ENCODE measurements around the gene ATL3. TPM values are rescaled to one million over a fixed set of nuclear protein-coding genes. Genes with fewer than 3 reads are reported as not detected.

ATL3 gene
- total RNA-seq, 1 donor from 2014 or later = 13.4 TPM

DNA sequence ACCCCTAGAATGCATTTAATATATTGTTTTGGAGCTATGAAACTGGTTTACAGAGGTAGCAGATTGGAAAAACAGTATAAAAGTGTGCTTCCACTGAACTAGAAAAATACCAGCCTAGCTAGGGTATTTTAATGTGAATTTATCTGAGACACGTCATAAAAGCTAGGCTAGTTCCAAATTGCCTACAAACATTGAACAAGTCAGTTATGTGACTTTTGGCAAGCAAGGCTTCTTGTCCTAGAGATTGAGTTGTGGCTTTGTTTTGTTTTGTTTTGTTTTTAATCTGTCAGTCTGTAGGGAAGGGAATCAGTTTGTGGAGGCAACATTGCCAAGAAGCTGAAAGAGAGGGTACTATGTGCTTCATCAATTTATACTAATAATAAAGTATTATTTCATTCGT lies 34.4 kb upstream of the ATL3 start:
- Histone ChIP-seq H3K27ac (replicated peaks) (no peak overlapping the region), H3K4me1 (peaks cover 22% of the 10 kb centered on the region), H3K36me3 (no peaks in the 10 kb centered on the region), H3K27me3 (ENCODE audit: low read depth) (no peaks in the 10 kb centered on the region), H3K4me3 (no peak overlapping the region), H3K9me3 (replicated peaks) (no peaks in the 10 kb centered on the region)
- intact Hi-C loops (cut with micrococcal nuclease) = no loop called here
- no peak for DNase-seq
- TF ChIP-seq, protein P1, sequence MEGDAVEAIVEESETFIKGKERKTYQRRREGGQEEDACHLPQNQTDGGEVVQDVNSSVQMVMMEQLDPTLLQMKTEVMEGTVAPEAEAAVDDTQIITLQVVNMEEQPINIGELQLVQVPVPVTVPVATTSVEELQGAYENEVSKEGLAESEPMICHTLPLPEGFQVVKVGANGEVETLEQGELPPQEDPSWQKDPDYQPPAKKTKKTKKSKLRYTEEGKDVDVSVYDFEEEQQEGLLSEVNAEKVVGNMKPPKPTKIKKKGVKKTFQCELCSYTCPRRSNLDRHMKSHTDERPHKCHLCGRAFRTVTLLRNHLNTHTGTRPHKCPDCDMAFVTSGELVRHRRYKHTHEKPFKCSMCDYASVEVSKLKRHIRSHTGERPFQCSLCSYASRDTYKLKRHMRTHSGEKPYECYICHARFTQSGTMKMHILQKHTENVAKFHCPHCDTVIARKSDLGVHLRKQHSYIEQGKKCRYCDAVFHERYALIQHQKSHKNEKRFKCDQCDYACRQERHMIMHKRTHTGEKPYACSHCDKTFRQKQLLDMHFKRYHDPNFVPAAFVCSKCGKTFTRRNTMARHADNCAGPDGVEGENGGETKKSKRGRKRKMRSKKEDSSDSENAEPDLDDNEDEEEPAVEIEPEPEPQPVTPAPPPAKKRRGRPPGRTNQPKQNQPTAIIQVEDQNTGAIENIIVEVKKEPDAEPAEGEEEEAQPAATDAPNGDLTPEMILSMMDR (IDR thresholded peaks at IDR 0.05; ENCODE audit: borderline replicate concordance) = no peak

DNA sequence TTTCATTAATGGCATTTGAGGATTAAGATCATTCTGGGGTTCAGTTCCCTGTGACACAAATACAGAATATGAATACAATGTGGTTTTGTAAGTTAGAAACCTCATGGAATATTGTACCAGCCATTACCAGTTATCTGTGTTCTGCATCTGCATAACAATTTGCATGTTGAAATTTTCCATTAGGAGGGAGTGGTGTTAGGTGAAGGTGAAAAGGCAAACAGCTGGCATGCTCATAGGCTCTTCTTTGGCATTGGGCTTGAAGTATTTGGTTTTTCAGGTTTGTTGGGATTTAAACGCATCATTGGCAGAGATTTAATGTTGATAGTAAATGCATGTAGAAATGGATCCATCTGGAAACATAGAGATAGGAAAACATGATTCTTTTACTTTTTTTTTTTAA lies 28.7 kb upstream of the ATL3 start:
- no peak overlapping the region for H3K27ac ChIP-seq (replicated peaks)
- H3K36me3 ChIP-seq = no peaks in the 10 kb centered on the region
- intact Hi-C loops (cut with micrococcal nuclease) = no loop called here
- DNase-seq = no peak
- no peaks in the 10 kb centered on the region for H3K27me3 ChIP-seq (ENCODE audit: low read depth)
- H3K4me3 ChIP-seq = no peak overlapping the region
- no peaks in the 10 kb centered on the region for H3K9me3 ChIP-seq (replicated peaks)
- peaks cover 15% of the 10 kb centered on the region for H3K4me1 ChIP-seq
- TF ChIP-seq, protein P1 (IDR thresholded peaks at IDR 0.05; ENCODE audit: borderline replicate concordance) = no peak

DNA sequence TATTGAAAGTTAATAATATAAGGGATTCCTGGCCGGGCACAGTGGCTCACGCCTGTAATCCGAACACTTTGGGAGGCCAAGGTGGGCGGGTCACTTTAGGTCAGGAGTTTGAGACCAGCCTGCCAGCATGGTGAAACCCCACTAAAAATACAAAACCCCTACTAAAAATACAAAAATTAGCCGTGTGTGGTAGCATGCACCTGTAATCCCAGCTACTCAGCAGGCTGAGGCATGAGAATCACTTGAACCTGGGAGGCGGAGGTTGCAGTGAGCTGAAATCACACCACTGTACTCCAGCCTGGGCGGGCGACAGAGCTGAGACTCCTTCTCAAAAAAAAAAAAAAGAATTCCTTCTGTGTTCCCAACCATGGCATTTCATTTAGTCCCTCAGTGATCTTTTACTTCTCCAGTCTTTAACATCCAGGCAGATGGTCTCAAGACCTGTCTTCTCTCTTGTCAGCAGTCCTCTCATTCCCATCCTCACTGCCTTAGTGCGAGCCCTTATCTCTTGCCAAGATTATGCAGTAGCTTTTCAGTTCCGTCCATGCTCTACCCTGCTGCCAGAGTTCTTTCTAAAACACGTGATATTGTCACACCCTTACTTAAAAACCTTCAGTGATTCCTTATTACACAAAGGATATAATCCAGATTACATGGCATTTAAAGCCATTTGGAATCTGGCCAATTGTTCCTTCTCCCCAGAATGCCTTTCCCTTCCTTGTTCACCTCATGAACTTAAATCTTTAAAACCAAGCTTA lies 28.0 kb upstream of the ATL3 start:
- H3K9me3 ChIP-seq (replicated peaks) = no peaks in the 10 kb centered on the region
- no peak overlapping the region for H3K27ac ChIP-seq (replicated peaks)
- H3K4me3 ChIP-seq = no peak overlapping the region
- intact Hi-C loops (cut with micrococcal nuclease) = no loop called here
- no peak for DNase-seq
- H3K27me3 ChIP-seq (ENCODE audit: low read depth) = no peaks in the 10 kb centered on the region
- TF ChIP-seq, protein P1 (IDR thresholded peaks at IDR 0.05; ENCODE audit: borderline replicate concordance) = no peak
- H3K4me1 ChIP-seq = peaks cover 15% of the 10 kb centered on the region
- H3K36me3 ChIP-seq = no peaks in the 10 kb centered on the region

DNA sequence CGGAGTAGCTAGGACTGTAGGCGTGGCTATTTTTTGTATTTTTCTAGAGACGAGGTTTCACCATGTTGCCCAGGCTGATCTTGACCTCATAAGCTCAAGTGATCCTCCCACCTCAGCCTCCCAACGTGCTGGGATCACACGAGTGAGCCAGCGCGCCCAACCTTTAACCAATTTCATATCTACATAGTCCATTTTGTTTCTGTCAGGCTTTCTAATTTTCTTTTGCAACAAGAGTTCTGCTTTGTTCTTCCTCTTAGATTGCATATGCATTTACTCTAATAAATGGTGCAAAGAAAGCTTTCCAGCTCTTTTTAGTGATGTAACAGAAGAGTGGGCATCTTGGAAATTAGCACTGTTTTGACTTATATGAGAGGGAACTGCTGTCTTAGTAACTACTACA lies 23.4 kb upstream of the ATL3 start:
- Histone ChIP-seq H3K9me3 (replicated peaks) (no peaks in the 10 kb centered on the region), H3K4me3 (no peak overlapping the region), H3K36me3 (no peaks in the 10 kb centered on the region), H3K27me3 (ENCODE audit: low read depth) (no peaks in the 10 kb centered on the region), H3K27ac (replicated peaks) (no peak overlapping the region), H3K4me1 (peaks cover 16% of the 10 kb centered on the region)
- no peak for DNase-seq
- intact Hi-C loops (cut with micrococcal nuclease) = no loop called here
- TF ChIP-seq, protein P1 (IDR thresholded peaks at IDR 0.05; ENCODE audit: borderline replicate concordance) = no peak

DNA sequence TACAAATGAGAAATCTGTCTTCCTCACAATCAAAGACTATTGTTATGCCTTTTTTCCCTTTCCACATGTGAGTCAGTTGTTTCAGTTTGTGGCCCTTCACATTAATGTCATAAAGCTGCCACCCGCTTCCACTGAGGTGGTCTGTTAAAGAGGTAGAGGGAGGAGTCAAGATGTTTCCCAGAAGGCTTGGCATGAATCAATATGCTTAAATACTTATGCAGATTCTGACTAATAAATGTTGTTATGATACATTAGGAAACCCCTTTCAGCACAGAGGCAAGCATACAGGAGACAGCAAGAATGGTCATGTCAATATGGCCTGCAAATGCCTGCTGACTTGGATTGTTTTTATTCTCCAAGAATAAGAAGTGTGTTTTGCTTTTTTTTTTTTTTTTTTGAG lies 16.7 kb upstream of the ATL3 start:
- Histone ChIP-seq H3K9me3 (replicated peaks) (no peaks in the 10 kb centered on the region), H3K4me1 (peaks cover 60% of the 10 kb centered on the region), H3K36me3 (no peaks in the 10 kb centered on the region), H3K27ac (replicated peaks) (no peak overlapping the region), H3K27me3 (ENCODE audit: low read depth) (no peaks in the 10 kb centered on the region), H3K4me3 (no peak overlapping the region)
- intact Hi-C loops (cut with micrococcal nuclease) = no loop called here
- TF ChIP-seq, protein P1 (IDR thresholded peaks at IDR 0.05; ENCODE audit: borderline replicate concordance) = no peak
- DNase-seq = no peak
